Esophagus muscularis mucosa (tissue), 4 donors: ENCODE measurements around the gene ULK4. TPM values are rescaled to one million over a fixed set of nuclear protein-coding genes. Genes with fewer than 3 reads are reported as not detected.

Experiments used
- DNase-seq: peaks from one replicate; pipeline ENCODE4 v3.0.0-alpha.2; 2017; ENCODE audit errors: extremely low spot score
- H3K27ac ChIP-seq, 4 donors: fragments of 200-600 bp; sonication (generic); replicated peaks in 1 of 4; 1 replicate in 3 of 4; 2 replicates in 1 of 4; pipeline ENCODE4 v1.5.1; 2016 to 2019; ENCODE audit warnings: mild to moderate bottlenecking in 1 of 4
- H3K27me3 ChIP-seq, 4 donors: fragments of 200-600 bp; sonication (generic); one replicate each; pipeline versions ENCODE4 v1.5.1 to v1.6.0; 2016 to 2019
- H3K36me3 ChIP-seq, 4 donors: fragments of 200-600 bp; sonication (generic); one replicate each; pipeline ENCODE4 v1.5.1; 2016 to 2019
- H3K4me1 ChIP-seq, 4 donors: fragments of 200-600 bp; sonication (generic); one replicate each; pipeline ENCODE4 v1.5.1; 2016 to 2019
- H3K4me3 ChIP-seq, 4 donors: fragments of 200-600 bp; sonication (generic); 1 replicate in 2 of 4; 2 replicates in 2 of 4; pipeline ENCODE4 v1.5.1; 2016 to 2019; ENCODE audit warnings: mild to moderate bottlenecking in 4 of 4, moderate library complexity in 1 of 4
- H3K9me3 ChIP-seq, 4 donors: fragments of 200-600 bp; sonication (generic); 1 replicate in 3 of 4; 2 replicates in 1 of 4; pipeline ENCODE4 v1.5.1; 2016 to 2019
- EP300 ChIP-seq: sonication (generic); formaldehyde crosslinking; IDR thresholded peaks from one replicate; pipeline ENCODE4 v1.6.1; 2017; ENCODE audit warnings: antibody characterized with exemption
- POLR2A ChIP-seq: fragments of 450-650 bp; IDR thresholded peaks from one replicate; pipeline ENCODE4 v1.6.1; 2017; ENCODE audit warnings: antibody characterized with exemption, moderate library complexity, mild to moderate bottlenecking, low read depth
- POLR2AphosphoS5 ChIP-seq, 2 donors: sonication (generic); formaldehyde crosslinking; IDR thresholded peaks; one replicate each; pipeline ENCODE4 v1.6.1; 2017; ENCODE audit warnings: antibody characterized with exemption in 2 of 2
- WGBS: methylation state at CpG from one replicate; pipeline ENCODE4 v1.1.5; 2018; 5-methylcytosine and 5-hydroxymethylcytosine counted together
- intact Hi-C: fragments of 100-400 bp; cut with DNase I; formaldehyde crosslinking; loops from one replicate; pipeline ENCODE4 v1.15.1; 2023
- total RNA-seq, 4 donors: library from RNA; depleted of rRNA; stranded (reverse); fragments of >200 nt; gene quantifications; one replicate each; pipeline versions ENCODE4 v1.1.0 to v1.2.1, GENCODE V29; 2016
- TF ChIP-seq, protein P1 (sequence below), 3 experiments: fragments of 200-600 bp in 2 of 3; fragments of 450-650 bp in 1 of 3; sonication (generic) in 2 of 3; IDR thresholded peaks; one replicate each; pipeline ENCODE4 v1.5.1; 2017 to 2019; ENCODE audit warnings: antibody characterized with exemption in 3 of 3, mild to moderate bottlenecking in 2 of 3, moderate library complexity in 1 of 3

The ULK4 gene
- total RNA-seq, 4 donors from 2014 or later, result 4.2 to 15.4 (median 11.0) TPM

GRCh38 chr3:41346698-41347270 is 615.1 kb downstream of the ULK4 start:
- no peak overlapping the region for H3K4me3 ChIP-seq
- no peaks in the 10 kb centered on the region for H3K4me1 ChIP-seq
- DNase-seq, result no peak
- H3K9me3 ChIP-seq, result peaks cover 0 to 8% (median 4%) of the 10 kb centered on the region in 4 donors
- no peaks in the 10 kb centered on the region for H3K36me3 ChIP-seq
- WGBS, result 78% methylated on average over 4 of the region's 4 CpGs
- intact Hi-C loops, result no loop called here
- no peak overlapping the region for H3K27ac ChIP-seq
- no peaks in the 10 kb centered on the region for H3K27me3 ChIP-seq
- TF ChIP-seq EP300 (no peak), POLR2A (no peak), POLR2AphosphoS5 (IDR thresholded peaks at IDR 0.05) (no peak)
- TF ChIP-seq, protein P1, sequence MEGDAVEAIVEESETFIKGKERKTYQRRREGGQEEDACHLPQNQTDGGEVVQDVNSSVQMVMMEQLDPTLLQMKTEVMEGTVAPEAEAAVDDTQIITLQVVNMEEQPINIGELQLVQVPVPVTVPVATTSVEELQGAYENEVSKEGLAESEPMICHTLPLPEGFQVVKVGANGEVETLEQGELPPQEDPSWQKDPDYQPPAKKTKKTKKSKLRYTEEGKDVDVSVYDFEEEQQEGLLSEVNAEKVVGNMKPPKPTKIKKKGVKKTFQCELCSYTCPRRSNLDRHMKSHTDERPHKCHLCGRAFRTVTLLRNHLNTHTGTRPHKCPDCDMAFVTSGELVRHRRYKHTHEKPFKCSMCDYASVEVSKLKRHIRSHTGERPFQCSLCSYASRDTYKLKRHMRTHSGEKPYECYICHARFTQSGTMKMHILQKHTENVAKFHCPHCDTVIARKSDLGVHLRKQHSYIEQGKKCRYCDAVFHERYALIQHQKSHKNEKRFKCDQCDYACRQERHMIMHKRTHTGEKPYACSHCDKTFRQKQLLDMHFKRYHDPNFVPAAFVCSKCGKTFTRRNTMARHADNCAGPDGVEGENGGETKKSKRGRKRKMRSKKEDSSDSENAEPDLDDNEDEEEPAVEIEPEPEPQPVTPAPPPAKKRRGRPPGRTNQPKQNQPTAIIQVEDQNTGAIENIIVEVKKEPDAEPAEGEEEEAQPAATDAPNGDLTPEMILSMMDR (IDR thresholded peaks at IDR 0.05), result no peak

DNA sequence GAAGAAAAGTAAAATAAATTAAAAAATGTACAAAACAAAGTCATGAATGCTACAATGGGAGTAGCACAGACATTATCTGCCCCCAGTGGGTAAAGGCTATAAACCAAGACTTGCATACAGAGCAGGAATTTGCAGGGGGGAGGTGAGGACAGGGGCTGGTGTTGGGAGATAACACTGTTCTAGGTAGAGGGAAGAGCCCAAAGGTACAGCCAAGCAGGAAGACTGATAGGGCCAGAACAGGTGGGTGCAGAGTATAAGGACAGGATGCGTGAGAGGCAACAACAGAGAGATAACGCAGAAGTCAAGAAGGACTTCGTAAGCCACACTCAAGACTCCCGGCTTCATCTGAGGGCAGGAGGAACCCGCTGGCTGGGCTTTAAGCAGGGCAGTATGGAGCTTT is 616.1 kb downstream of the ULK4 start:
- WGBS, result 94% methylated on average over 5 of the region's 5 CpGs
- intact Hi-C loops, result no loop called here

GRCh38 chr3:41339758-41340157 is 622.1 kb downstream of the ULK4 start:
- Histone ChIP-seq H3K9me3 (peaks cover 0 to 7% (median 2%) of the 10 kb centered on the region in 4 donors), H3K27ac (no peak overlapping the region), H3K36me3 (no peaks in the 10 kb centered on the region), H3K27me3 (no peaks in the 10 kb centered on the region), H3K4me3 (no peak overlapping the region), H3K4me1 (peaks cover 0 to 9% (median 2%) of the 10 kb centered on the region in 4 donors)
- intact Hi-C loops, result no loop called here
- DNase-seq, result no peak
- WGBS, result 100% methylated on average over 1 of the region's 1 CpG
- TF ChIP-seq POLR2A (no peak), EP300 (no peak), POLR2AphosphoS5 (IDR thresholded peaks at IDR 0.05) (no peak)
- TF ChIP-seq, protein P1 (IDR thresholded peaks at IDR 0.05), result no peak

More for the DNA sequence above, 616.1 kb downstream of the ULK4 start:
- H3K36me3 ChIP-seq, result no peaks in the 10 kb centered on the region
- H3K27ac ChIP-seq, result no peak overlapping the region
- H3K4me1 ChIP-seq, result no peaks in the 10 kb centered on the region
- H3K9me3 ChIP-seq, result peaks cover 0 to 8% (median 4%) of the 10 kb centered on the region in 4 donors
- no peak overlapping the region for H3K4me3 ChIP-seq
- no peak for DNase-seq
- no peaks in the 10 kb centered on the region for H3K27me3 ChIP-seq
- no peak for TF ChIP-seq POLR2A
- TF ChIP-seq EP300, result no peak
- TF ChIP-seq, protein P1 (IDR thresholded peaks at IDR 0.05), result no peak
- TF ChIP-seq POLR2AphosphoS5 (IDR thresholded peaks at IDR 0.05), result no peak

- no peak for TF ChIP-seq POLR2AphosphoS5 (IDR thresholded peaks at IDR 0.05)
- TF ChIP-seq POLR2A, result no peak
- no peak for TF ChIP-seq EP300
- TF ChIP-seq, protein P1 (IDR thresholded peaks at IDR 0.05), result no peak
- Histone ChIP-seq H3K4me3 (no peak overlapping the region), H3K27me3 (no peaks in the 10 kb centered on the region), H3K9me3 (no peaks in the 10 kb centered on the region), H3K36me3 (no peaks in the 10 kb centered on the region), H3K27ac (no peak overlapping the region), H3K4me1 (peaks cover 0 to 9% (median 2%) of the 10 kb centered on the region in 4 donors)
- intact Hi-C loops, result no loop called here
- DNase-seq, result no peak
- 50% methylated on average over 1 of the region's 1 CpG for WGBS
Observed at GRCh38 chr3:41338276-41338675, 623.6 kb downstream of the ULK4 start.

- peaks cover 0 to 9% (median 6%) of the 10 kb centered on the region in 4 donors for H3K4me1 ChIP-seq
- H3K27me3 ChIP-seq, result no peaks in the 10 kb centered on the region
- peak; percentile 5 for DNase-seq
- TF ChIP-seq POLR2A, result no peak
- TF ChIP-seq, protein P1 (IDR thresholded peaks at IDR 0.05), result no peak
- H3K36me3 ChIP-seq, result no peaks in the 10 kb centered on the region
- intact Hi-C loops, result no loop called here
- H3K9me3 ChIP-seq, result no peaks in the 10 kb centered on the region
- H3K4me3 ChIP-seq, result no peak overlapping the region
- WGBS, result 92% methylated on average over 2 of the region's 2 CpGs
- no peak overlapping the region for H3K27ac ChIP-seq
Observed at GRCh38 chr3:41334426-41334825, 627.5 kb downstream of the ULK4 start.
